Heart right ventricle (tissue), 16 donors: Measurements from ENCODE around the gene CST1. TPM values are rescaled to one million over a fixed set of nuclear protein-coding genes. Genes with fewer than 3 reads are reported as not detected.
"Not testable (repeated sequence)": the region's sequence is repeated elsewhere in the genome, so short reads cannot be mapped to it uniquely, and the experiment has no call there.

Experiments used
- ATAC-seq, 8 donors: fragments of 200-7000 bp; cut with Tn5 transposase; one replicate each; pipeline ENCODE4 v1.9.1; 2020; ENCODE audit warnings: mild to moderate bottlenecking in 8 of 8, moderate library complexity in 8 of 8, moderate number of reproducible peaks in 1 of 8
- DNase-seq, 2 donors: peaks; one replicate each; pipeline ENCODE4 v3.0.0-alpha.2; 2020
- H3K27ac ChIP-seq, 10 donors: fragments of 200-600 bp; sonication (generic) in 2 of 10; one replicate each; pipeline versions ENCODE4 v1.5.0 to v1.8.0; 2020 to 2022; ENCODE audit warnings: mild to moderate bottlenecking in 3 of 10
- H3K27me3 ChIP-seq, 7 donors: fragments of 200-600 bp; one replicate each; pipeline ENCODE4 v1.8.0; 2021 to 2022; ENCODE audit warnings: mild to moderate bottlenecking in 2 of 7
- H3K36me3 ChIP-seq, 9 donors: fragments of 200-600 bp; sonication (generic) in 1 of 9; one replicate each; pipeline versions ENCODE4 v1.5.0 to v1.8.0; 2020 to 2022; ENCODE audit warnings: mild to moderate bottlenecking in 2 of 9
- H3K4me1 ChIP-seq, 9 donors: fragments of 200-600 bp; sonication (generic) in 1 of 9; one replicate each; pipeline versions ENCODE4 v1.5.0 to v1.8.0; 2020 to 2022; ENCODE audit warnings: mild to moderate bottlenecking in 4 of 9
- H3K4me3 ChIP-seq, 10 donors: fragments of 200-600 bp; sonication (generic) in 2 of 10; one replicate each; pipeline versions ENCODE4 v1.5.0 to v1.8.0; 2020 to 2022; ENCODE audit warnings: mild to moderate bottlenecking in 7 of 10, moderate library complexity in 2 of 10
- H3K9me3 ChIP-seq, 11 donors: fragments of 200-600 bp in 10 of 11; sonication (generic) in 2 of 11; one replicate each; pipeline versions ENCODE4 v1.5.0 to v1.8.0; 2013 to 2022; ENCODE audit warnings: mild to moderate bottlenecking in 2 of 11, control low read depth in 1 of 11, moderate library complexity in 1 of 11
- WGBS, 2 donors: extraction: QIAGEN DNeasy Blood & Tissue Kit; methylation state at CpG; one replicate each; pipeline ENCODE4 v1.1.7; 2013; ENCODE audit warnings: inconsistent platforms in 1 of 2; 5-methylcytosine and 5-hydroxymethylcytosine counted together
- intact Hi-C, 10 donors: fragments of 100-400 bp; cut with DNase I; formaldehyde crosslinking; loops; one replicate each; pipeline versions ENCODE4 v1.11.1 to v1.14.2; 2022
- polyA plus RNA-seq, 2 donors: library from polyadenylated mRNA; stranded (reverse); fragments of 200-250 nt; gene quantifications; one replicate each; pipeline ENCODE4 v1.2.3, GENCODE V29; 2013
- total RNA-seq, 10 donors: library from RNA; stranded (reverse); fragmentation: NEBNext Ultra II Directional in 3 of 10; extraction: Animal tissue kit (Norgen Biotek cat#: 25700) in 3 of 10; gene quantifications; one replicate each; pipeline versions ENCODE4 v1.2.1 to v1.2.4, GENCODE V29; 2021 to 2023
- TF ChIP-seq, protein P1 (sequence below), 9 donors: fragments of 200-600 bp; sonication (generic) in 2 of 9; IDR thresholded peaks; one replicate each; pipeline versions ENCODE4 v1.5.0 to v1.8.0; 2021 to 2022; ENCODE audit warnings: antibody characterized with exemption in 9 of 9, mild to moderate bottlenecking in 5 of 9, moderate library complexity in 1 of 9
- donor health status: Arrhythmogenic right ventricular cardiomyopathy.
- donor health status: ischemic (EF 13 %, LVEDD 7.1; RV severe dilation, severe dysfunction).
- donor health status: healthy with polysubstance abuse.
- donor health status: DM: no; HTN: yes; CAD: no.
- donor health status: DM: no; HTN: no; CAD: no.
- donor health status: ischemic (EF 25% LVEDD 6.9; RV normal size, moderate dysfunction).
- donor health status: ischemic (EF 25% LVEDD 5.7; RV mildly dilated, moderate dysfunction).
- donor health status: healthy.
- donor health status: DM: yes; HTN: yes; CAD: no.
- donor health status: Ischemic cardiomyopathy.
- donor health status: ischemic (EF 35%, LVEDD 5.7; RV mildly dilated, moderate dysfunction).
- donor health status: nonischemic (EF 11% LVEDD 7.7; RV severe dilation, severe dysfunction).
- donor health status: DM: yes; HTN: yes; CAD: no.
- donor health status: PGD.
- donor health status: ischemic (EF 29% LVEDD 5.4; RV normal size, mild dysfunction).
- donor health status: nonischemic (EF 23%, LVEDD 6.1; RV moderate dilation, normal function).

The CST1 gene
- total and polyA plus RNA-seq, 12 donors, result not detected

DNA sequence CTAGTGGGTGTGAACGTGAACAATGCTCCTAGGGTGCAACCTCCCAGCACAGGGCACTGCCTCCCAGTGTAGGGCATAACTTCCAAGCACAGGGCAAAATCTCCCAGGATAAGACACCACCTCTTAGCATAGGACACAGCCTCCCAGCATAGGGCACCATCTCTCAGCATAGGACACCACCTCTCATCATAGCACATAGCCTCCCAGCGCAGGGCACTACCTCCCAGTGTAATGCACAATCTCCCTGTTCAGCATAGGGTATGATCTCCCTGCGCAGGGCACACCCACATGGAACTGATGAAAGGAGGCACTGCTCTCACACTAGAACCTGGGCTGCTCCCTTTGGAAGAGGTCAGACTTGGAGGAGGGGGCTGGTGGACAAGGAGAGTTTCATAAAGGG lies 21.3 kb upstream of the CST1 start:
- DNase-seq (no peak), ATAC-seq (no peak)
- Histone ChIP-seq H3K4me1 (no peaks in the 10 kb centered on the region), H3K36me3 (no peaks in the 10 kb centered on the region), H3K9me3 (no peaks in the 10 kb centered on the region), H3K27ac (no peak overlapping the region), H3K27me3 (peaks cover 0 to 15% (median 0%) of the 10 kb centered on the region in 7 donors), H3K4me3 (no peak overlapping the region)
- TF ChIP-seq, protein P1, sequence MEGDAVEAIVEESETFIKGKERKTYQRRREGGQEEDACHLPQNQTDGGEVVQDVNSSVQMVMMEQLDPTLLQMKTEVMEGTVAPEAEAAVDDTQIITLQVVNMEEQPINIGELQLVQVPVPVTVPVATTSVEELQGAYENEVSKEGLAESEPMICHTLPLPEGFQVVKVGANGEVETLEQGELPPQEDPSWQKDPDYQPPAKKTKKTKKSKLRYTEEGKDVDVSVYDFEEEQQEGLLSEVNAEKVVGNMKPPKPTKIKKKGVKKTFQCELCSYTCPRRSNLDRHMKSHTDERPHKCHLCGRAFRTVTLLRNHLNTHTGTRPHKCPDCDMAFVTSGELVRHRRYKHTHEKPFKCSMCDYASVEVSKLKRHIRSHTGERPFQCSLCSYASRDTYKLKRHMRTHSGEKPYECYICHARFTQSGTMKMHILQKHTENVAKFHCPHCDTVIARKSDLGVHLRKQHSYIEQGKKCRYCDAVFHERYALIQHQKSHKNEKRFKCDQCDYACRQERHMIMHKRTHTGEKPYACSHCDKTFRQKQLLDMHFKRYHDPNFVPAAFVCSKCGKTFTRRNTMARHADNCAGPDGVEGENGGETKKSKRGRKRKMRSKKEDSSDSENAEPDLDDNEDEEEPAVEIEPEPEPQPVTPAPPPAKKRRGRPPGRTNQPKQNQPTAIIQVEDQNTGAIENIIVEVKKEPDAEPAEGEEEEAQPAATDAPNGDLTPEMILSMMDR (IDR thresholded peaks at IDR 0.05), result no peak
- WGBS, 2 donors, result 91 to 93% methylated on average over 3 of the region's 3 CpGs
- intact Hi-C loops, result loop anchor here in 1 of 10 donors (10.0 kb wide), 1 partner anchor 53 kb away; the partner anchor contains the start of gene CST2

DNA sequence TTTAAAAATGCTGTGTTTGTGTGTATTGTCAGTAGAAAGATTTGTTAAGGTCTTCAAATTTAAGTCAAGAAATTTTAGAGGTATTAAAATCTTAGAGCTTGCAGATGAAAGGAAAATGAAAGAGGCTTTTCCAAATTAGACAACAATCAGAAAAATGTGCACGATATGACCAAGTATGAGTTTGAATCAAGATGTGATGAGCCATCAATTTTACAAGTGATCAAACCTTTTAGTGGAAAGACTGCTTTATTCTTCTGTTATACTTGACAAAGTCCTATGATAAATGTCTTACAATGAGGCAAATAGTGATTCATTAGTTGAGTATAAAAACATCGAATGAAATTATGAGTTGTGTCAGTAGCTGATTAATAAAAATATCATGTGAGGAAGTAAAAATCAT lies 19.6 kb upstream of the CST1 start:
- Histone ChIP-seq H3K36me3 (no peaks in the 10 kb centered on the region), H3K27ac (no peak overlapping the region), H3K4me3 (no peak overlapping the region), H3K9me3 (no peaks in the 10 kb centered on the region), H3K4me1 (no peaks in the 10 kb centered on the region), H3K27me3 (peaks cover 0 to 9% (median 0%) of the 10 kb centered on the region in 7 donors)
- TF ChIP-seq, protein P1 (IDR thresholded peaks at IDR 0.05), result no peak
- DNase-seq (no peak), ATAC-seq (no peak)
- intact Hi-C loops, result loop anchor here in 1 of 10 donors (10.0 kb wide), 1 partner anchor 54 kb away; the partner anchor contains the start of gene CST2
- WGBS, 2 donors, result 87 to 90% methylated on average over 2 of the region's 2 CpGs

DNA sequence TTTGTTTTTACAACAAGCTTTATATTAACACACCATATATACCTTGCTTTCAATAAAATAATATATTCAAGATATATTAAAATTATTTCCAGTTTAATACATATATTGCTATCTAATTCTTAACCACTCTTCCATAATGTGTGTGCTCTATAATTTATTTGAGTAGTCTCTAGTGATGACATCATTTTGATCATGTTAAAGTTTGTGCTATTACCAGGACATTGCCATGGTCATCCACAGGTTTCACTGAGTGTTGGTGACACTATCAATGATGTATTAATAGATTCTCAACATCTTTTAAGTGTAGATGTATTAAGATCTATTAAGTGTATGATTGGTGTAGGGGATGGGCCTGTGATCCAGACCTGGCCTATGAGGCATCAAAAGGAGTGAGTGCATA lies 17.8 kb upstream of the CST1 start:
- ATAC-seq, H3K9me3 ChIP-seq, intact Hi-C loops, H3K4me3 ChIP-seq, H3K36me3 ChIP-seq, DNase-seq, H3K27ac ChIP-seq, H3K4me1 ChIP-seq, H3K27me3 ChIP-seq: not testable (repeated sequence)

DNA sequence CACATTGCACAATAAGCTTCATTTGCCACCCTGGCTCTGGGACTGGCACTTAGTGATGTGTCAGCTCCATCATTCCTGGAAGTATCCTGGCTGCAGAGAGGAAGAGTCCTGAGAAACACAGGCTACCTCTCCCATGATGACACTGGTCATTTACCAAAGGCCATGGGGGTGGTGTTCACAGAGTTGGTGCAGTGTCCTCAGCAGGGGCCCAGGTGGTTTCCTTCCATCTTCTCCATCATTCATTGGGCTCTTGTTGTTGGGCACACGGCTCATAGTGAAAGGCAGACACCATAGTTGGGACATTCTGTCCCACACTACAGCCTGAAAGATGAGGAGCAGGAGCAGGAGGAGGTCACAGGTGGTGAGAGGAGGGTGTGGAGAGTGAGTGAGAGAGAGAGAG lies 15.8 kb upstream of the CST1 start:
- H3K36me3 ChIP-seq, result no peaks in the 10 kb centered on the region
- H3K27ac ChIP-seq, result no peak overlapping the region
- WGBS, 2 donors, result 87 to 91% methylated on average over 1 of the region's 1 CpG
- no peak for ATAC-seq
- H3K4me1 ChIP-seq, result no peaks in the 10 kb centered on the region
- H3K4me3 ChIP-seq, result no peak overlapping the region
- peaks cover 0 to 5% (median 0%) of the 10 kb centered on the region in 11 donors for H3K9me3 ChIP-seq
- intact Hi-C loops, result no loop called here
- TF ChIP-seq, protein P1 (IDR thresholded peaks at IDR 0.05), result no peak
- peaks cover 0 to 10% (median 0%) of the 10 kb centered on the region in 7 donors for H3K27me3 ChIP-seq
- no peak for DNase-seq

DNA sequence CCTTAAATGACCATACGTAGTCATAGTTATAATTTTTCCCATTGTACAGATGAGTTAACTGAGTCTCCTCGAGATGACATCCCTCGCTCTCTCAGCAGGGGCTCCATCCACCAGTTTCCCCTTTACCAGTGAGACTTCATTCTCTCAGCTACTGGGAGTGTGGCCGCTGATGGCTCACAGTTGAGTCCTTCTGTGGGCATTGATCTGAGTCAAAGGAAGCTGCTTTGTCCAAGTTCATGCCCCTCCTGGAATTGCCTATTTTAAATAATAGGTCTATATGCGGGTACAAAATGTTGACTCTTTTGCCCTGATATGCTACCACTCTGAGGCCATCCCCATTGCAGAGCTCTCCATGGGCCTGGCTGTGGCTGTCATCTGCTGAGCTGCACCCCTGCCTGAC lies 14.8 kb upstream of the CST1 start:
- H3K4me3 ChIP-seq, result no peak overlapping the region
- DNase-seq (no peak), ATAC-seq (no peak)
- intact Hi-C loops, result no loop called here
- H3K27me3 ChIP-seq, result peaks cover 0 to 10% (median 0%) of the 10 kb centered on the region in 7 donors
- H3K27ac ChIP-seq, result no peak overlapping the region
- TF ChIP-seq, protein P1 (IDR thresholded peaks at IDR 0.05), result no peak
- WGBS, 2 donors, result 87 to 92% methylated on average over 4 to 5 of the region's 5 CpGs
- H3K9me3 ChIP-seq, result peaks cover 0 to 5% (median 0%) of the 10 kb centered on the region in 11 donors
- H3K36me3 ChIP-seq, result no peaks in the 10 kb centered on the region
- no peaks in the 10 kb centered on the region for H3K4me1 ChIP-seq

DNA sequence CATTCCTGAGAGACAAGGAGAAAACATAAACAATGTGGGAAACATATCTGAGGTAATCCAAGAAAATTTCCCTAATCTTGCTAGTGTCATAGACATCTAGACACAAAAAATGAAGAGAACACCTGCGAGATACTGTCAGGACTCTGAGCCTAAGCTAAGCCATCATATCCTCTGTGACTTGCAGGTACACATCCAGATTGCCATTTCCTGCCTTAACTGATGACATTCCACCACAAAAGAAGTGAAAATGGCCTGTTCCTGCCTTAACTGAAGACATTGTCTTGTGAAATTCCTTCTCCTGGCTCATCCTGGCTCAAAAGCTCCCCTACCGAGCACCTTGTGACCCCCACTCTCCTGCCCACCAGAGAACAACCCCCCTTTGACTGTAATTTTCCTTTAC lies 13.9 kb upstream of the CST1 start:
- H3K27me3 ChIP-seq, H3K4me1 ChIP-seq, intact Hi-C loops, H3K27ac ChIP-seq, DNase-seq, H3K36me3 ChIP-seq, H3K9me3 ChIP-seq, H3K4me3 ChIP-seq, ATAC-seq: not testable (repeated sequence)
- WGBS, 2 donors, result 29 to 31% methylated on average over 2 of the region's 2 CpGs
